Measurements from ENCODE around the gene RASEF.

RASEF gene

DNA sequence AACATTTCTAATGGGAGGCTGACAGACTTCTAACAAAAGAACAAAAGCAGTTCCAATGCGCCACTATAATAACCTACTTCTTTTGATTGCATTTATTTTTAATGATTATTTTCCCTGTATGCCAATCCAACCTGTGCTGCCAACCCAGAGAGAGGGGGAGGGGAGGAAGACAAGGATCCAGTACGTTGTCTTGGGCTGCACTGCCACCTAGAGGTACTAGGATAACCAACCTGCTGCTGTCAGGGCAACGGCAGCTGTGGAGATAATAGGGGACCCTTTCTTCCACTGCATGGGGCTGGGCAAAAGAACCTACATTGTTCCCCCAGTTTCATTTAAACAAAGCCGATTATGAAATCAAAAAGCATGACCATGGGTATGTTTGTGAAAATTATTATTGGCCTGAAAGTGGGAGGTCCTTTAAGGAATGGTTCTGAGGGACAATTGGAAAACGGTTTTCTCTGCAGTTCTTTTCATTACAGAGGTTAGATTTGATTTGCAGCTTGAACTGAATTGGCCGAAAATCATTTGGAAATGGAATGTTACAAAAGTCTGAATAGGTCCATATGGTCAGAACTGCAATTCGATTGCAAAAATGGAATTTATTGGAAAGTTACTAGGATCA is 101.3 kb downstream of the RASEF start:
- TF ChIP-seq MYC (IDR thresholded peaks at IDR 0.05; ENCODE audit: low read depth, low read length), result no peak
- TF ChIP-seq, protein P1, sequence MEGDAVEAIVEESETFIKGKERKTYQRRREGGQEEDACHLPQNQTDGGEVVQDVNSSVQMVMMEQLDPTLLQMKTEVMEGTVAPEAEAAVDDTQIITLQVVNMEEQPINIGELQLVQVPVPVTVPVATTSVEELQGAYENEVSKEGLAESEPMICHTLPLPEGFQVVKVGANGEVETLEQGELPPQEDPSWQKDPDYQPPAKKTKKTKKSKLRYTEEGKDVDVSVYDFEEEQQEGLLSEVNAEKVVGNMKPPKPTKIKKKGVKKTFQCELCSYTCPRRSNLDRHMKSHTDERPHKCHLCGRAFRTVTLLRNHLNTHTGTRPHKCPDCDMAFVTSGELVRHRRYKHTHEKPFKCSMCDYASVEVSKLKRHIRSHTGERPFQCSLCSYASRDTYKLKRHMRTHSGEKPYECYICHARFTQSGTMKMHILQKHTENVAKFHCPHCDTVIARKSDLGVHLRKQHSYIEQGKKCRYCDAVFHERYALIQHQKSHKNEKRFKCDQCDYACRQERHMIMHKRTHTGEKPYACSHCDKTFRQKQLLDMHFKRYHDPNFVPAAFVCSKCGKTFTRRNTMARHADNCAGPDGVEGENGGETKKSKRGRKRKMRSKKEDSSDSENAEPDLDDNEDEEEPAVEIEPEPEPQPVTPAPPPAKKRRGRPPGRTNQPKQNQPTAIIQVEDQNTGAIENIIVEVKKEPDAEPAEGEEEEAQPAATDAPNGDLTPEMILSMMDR (IDR thresholded peaks at IDR 0.05; ENCODE audit: low read depth, low read length), result peak; percentile 71
- TF ChIP-seq, protein P2, sequence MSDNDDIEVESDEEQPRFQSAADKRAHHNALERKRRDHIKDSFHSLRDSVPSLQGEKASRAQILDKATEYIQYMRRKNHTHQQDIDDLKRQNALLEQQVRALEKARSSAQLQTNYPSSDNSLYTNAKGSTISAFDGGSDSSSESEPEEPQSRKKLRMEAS (IDR thresholded peaks at IDR 0.05; ENCODE audit: low read depth, low read length), result 0 out of 2 replicates have a peak, but pooled peaks have one; percentile 21
- no peak overlapping the region for H3K4me3 ChIP-seq (ENCODE audit: low read depth, low read length)
- DNase-seq (ENCODE audit: low read depth), result peak; percentile 71

DNA sequence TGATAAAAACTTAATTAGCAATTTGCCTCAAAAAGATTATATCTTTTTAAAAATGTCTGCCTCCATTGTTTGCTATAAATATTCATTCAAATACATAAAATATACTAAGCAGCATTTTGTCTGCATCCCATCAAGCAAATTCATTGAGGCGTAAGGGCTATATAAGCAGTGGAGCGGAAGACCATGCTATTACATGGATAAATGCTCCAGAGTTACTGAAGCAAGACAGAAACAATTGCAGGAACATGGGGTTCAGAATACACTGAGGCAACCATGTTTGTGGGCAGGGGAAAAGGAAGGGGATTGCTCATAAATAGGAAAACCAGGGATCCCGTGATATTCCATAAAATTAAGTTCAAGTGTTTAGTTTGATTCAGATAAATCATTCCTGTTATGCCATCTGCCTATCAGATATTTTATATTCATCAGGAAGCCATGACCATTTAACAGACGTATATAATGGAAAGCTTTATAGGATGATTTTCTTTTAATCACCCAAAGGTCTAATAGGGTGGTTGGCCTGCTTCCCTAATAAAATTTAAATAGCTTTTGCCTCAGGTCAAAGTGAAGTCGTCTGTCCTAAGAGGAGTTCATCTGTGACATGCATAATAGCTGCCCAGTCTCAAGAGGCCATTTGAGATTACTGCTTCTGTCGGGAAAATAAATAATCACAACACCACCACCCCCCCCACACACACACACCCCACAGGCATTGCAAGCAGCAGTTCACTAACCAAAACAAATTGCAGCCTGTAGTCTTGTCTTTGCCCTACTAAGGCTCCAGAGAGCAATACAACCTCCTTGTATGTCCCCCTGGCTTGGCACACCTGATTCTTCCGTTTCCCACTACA is 105.2 kb downstream of the RASEF start:
- DNase-seq (ENCODE audit: low read depth), result no peak
- TF ChIP-seq, protein P1 (IDR thresholded peaks at IDR 0.05; ENCODE audit: low read depth, low read length), result no peak
- TF ChIP-seq MYC (IDR thresholded peaks at IDR 0.05; ENCODE audit: low read depth, low read length) (no peak), POLR2A (IDR thresholded peaks at IDR 0.05; ENCODE audit: extremely low read depth, insufficient read length) (no peak)
- TF ChIP-seq, protein P2 (IDR thresholded peaks at IDR 0.05; ENCODE audit: low read depth, low read length), result no peak

GRCh38 chr9:82949203-82949602 is 113.7 kb downstream of the RASEF start:
- no peak overlapping the region for H3K4me3 ChIP-seq (ENCODE audit: low read depth, low read length)
- no peak for DNase-seq (ENCODE audit: low read depth)
- TF ChIP-seq, protein P1 (IDR thresholded peaks at IDR 0.05; ENCODE audit: low read depth, low read length), result no peak
- TF ChIP-seq, protein P2 (IDR thresholded peaks at IDR 0.05; ENCODE audit: low read depth, low read length), result no peak
- no peak for TF ChIP-seq MYC (IDR thresholded peaks at IDR 0.05; ENCODE audit: low read depth, low read length)
- TF ChIP-seq POLR2A (IDR thresholded peaks at IDR 0.05; ENCODE audit: extremely low read depth, insufficient read length), result no peak

More for the DNA sequence above, 105.2 kb downstream of the RASEF start:
- H3K4me3 ChIP-seq (ENCODE audit: low read depth, low read length), result no peak overlapping the region

GRCh38 chr9:82940376-82940775 is 122.6 kb downstream of the RASEF start:
- DNase-seq (ENCODE audit: low read depth), result no peak
- no peak overlapping the region for H3K4me3 ChIP-seq (ENCODE audit: low read depth, low read length)
- no peak for TF ChIP-seq MYC (IDR thresholded peaks at IDR 0.05; ENCODE audit: low read depth, low read length)
- no peak for TF ChIP-seq POLR2A (IDR thresholded peaks at IDR 0.05; ENCODE audit: extremely low read depth, insufficient read length)
- TF ChIP-seq, protein P2 (IDR thresholded peaks at IDR 0.05; ENCODE audit: low read depth, low read length), result no peak

DNA sequence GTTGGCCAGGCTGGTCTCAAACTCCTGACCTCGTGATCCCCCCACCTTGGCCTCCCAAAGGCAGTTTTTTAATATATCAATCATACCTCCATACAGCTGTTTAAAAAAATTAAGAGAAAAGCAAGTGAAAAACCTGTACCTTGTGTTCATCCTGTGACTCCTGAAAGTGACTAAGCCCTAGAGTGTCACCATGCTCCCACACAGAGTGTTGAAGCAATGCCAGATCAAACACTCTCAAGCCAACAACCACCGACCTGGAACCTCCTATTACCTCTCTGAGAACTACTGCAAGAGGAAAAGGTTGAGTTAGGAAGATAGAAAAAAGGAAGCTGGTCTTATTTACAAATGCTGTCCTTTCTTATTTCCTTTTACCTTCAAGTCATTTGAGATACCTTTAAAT is 123.5 kb downstream of the RASEF start:
- no peak overlapping the region for H3K4me3 ChIP-seq (ENCODE audit: low read depth, low read length)
- no peak for DNase-seq (ENCODE audit: low read depth)
- TF ChIP-seq, protein P2 (IDR thresholded peaks at IDR 0.05; ENCODE audit: low read depth, low read length), result no peak
- TF ChIP-seq, protein P1 (IDR thresholded peaks at IDR 0.05; ENCODE audit: low read depth, low read length), result no peak
- TF ChIP-seq POLR2A (IDR thresholded peaks at IDR 0.05; ENCODE audit: extremely low read depth, insufficient read length) (no peak), MYC (IDR thresholded peaks at IDR 0.05; ENCODE audit: low read depth, low read length) (no peak)

Data from NB4 (cell line).